Spleen (tissue), 13 donors: ENCODE results near the gene CCL3. TPM values are rescaled to one million over a fixed set of nuclear protein-coding genes. Genes with fewer than 3 reads are reported as not detected.

Experiments used
- DNase-seq: peaks from one replicate; pipeline ENCODE4 v3.0.0-alpha.2; 2020
- H3K27ac ChIP-seq, 8 donors: fragments of 200-600 bp; sonication (generic) in 7 of 8; 1 replicate in 4 of 8; 2 replicates in 4 of 8; pipeline versions ENCODE4 v1.5.0 to v1.8.0; 2016 to 2021; ENCODE audit warnings: inconsistent platforms in 4 of 8, mild to moderate bottlenecking in 4 of 8, moderate library complexity in 1 of 8
- H3K27me3 ChIP-seq, 7 donors: fragments of 200-600 bp; sonication (generic) in 6 of 7; replicated peaks in 1 of 7; 1 replicate in 4 of 7; 2 replicates in 3 of 7; pipeline versions ENCODE4 v1.5.0 to v1.8.0; 2016 to 2021; ENCODE audit warnings: inconsistent platforms in 3 of 7, mild to moderate bottlenecking in 1 of 7
- H3K36me3 ChIP-seq, 6 donors: fragments of 200-600 bp; sonication (generic) in 5 of 6; 1 replicate in 4 of 6; 2 replicates in 2 of 6; pipeline versions ENCODE4 v1.5.0 to v1.8.0; 2016 to 2021; ENCODE audit warnings: inconsistent platforms in 2 of 6
- H3K4me1 ChIP-seq, 6 donors: fragments of 200-600 bp; sonication (generic) in 5 of 6; 1 replicate in 3 of 6; 2 replicates in 3 of 6; pipeline versions ENCODE4 v1.5.0 to v1.8.0; 2016 to 2021; ENCODE audit warnings: inconsistent platforms in 3 of 6
- H3K4me3 ChIP-seq, 8 donors: fragments of 200-600 bp; sonication (generic) in 7 of 8; 1 replicate in 4 of 8; 2 replicates in 4 of 8; pipeline versions ENCODE4 v1.5.0 to v1.8.0; 2016 to 2021; ENCODE audit warnings: inconsistent platforms in 4 of 8, mild to moderate bottlenecking in 4 of 8, moderate library complexity in 2 of 8
- H3K9me3 ChIP-seq, 8 donors: fragments of 200-600 bp; sonication (generic) in 7 of 8; 1 replicate in 4 of 8; 2 replicates in 4 of 8; pipeline versions ENCODE4 v1.5.0 to v1.8.0; 2016 to 2021; ENCODE audit warnings: inconsistent platforms in 4 of 8
- CTCF ChIP-seq, 11 experiments: fragments of 200-600 bp in 7 of 11; fragments of 450-650 bp in 4 of 11; sonication (generic) in 4 of 11; IDR thresholded peaks in 8 of 11; conservative IDR thresholded peaks in 3 of 11; 1 replicate in 7 of 11; 2 replicates in 4 of 11; pipeline versions ENCODE4 v1.4.0 to v1.8.0; 2016 to 2021; ENCODE audit warnings: antibody characterized with exemption in 11 of 11, inconsistent platforms in 4 of 11, mild to moderate bottlenecking in 1 of 11
- POLR2A ChIP-seq, 3 donors: fragments of 450-650 bp; IDR thresholded peaks; one replicate each; pipeline ENCODE4 v1.5.1; 2017; ENCODE audit warnings: antibody characterized with exemption in 3 of 3, mild to moderate bottlenecking in 1 of 3
- POLR2AphosphoS5 ChIP-seq, 3 donors: sonication (generic); formaldehyde crosslinking; IDR thresholded peaks; one replicate each; pipeline ENCODE4 v1.5.1; 2017; ENCODE audit warnings: antibody characterized with exemption in 3 of 3
- WGBS, 5 donors: extraction: QIAGEN DNeasy Blood & Tissue Kit in 3 of 5; methylation state at CpG; one replicate each; pipeline versions ENCODE4 v1.1.5 to v1.1.7; 2013 to 2018; 5-methylcytosine and 5-hydroxymethylcytosine counted together
- intact Hi-C: fragments of 100-400 bp; cut with DNase I; formaldehyde crosslinking; loops from one replicate; pipeline ENCODE4 v1.15.0; 2023; ENCODE audit warnings: low total_unique reads
- long read RNA-seq, 2 donors: transcript quantifications; one replicate each; lab custom pipeline, GENCODE V29; 2026
- polyA plus RNA-seq, 3 donors: library from polyadenylated mRNA; stranded (reverse); fragments of 200-250 nt; gene quantifications; one replicate each; pipeline ENCODE4 v1.2.1, GENCODE V29; 2013
- total RNA-seq, 7 donors: library from RNA; depleted of rRNA in 3 of 7; stranded (reverse); fragments of >200 nt in 3 of 7; fragmentation: NEBNext Ultra II Directional in 4 of 7; extraction: Animal tissue kit (Norgen Biotek cat#: 25700) in 4 of 7; gene quantifications; one replicate each; pipeline versions ENCODE4 v1.1.0 to v1.2.1, GENCODE V29; 2016 to 2021
- donor health status: healthy with polysubstance abuse.
- donor health status: DM: no; HTN: no; CAD: no; lungs with moderate emphysema.
- donor health status: DM: no; HTN: no; CAD: no.
- donor health status: Bipolar disorder and iron deficiency.
- donor health status: healthy.
- donor health status: DM: no; HTN: no; CAD: no.
- donor health status: DM: yes; HTN: yes; CAD: no.

Gene CCL3
- 10 to 100 TPM; 10.7 to 85.9 (median 23.3) TPM for total RNA-seq
- polyA plus RNA-seq, result 10 to 100 TPM; 11.7 to 41.5 (median 17.6) TPM
- long read RNA-seq, donor 1, transcript CCL3-204 (3 exons, 778 nt), result major isoform, 26 of 27 reads
- long read RNA-seq, donor 1, partial matches to known transcripts, result 0 of 27 reads
- long read RNA-seq, donor 1, other reads (novel, unspliced or antisense), result 0 of 27 reads
- long read RNA-seq, donor 2, transcript CCL3-204 (3 exons, 778 nt), result major isoform, 15 of 17 reads
- long read RNA-seq, donor 2, partial matches to known transcripts, result 0 of 17 reads
- long read RNA-seq, donor 2, other reads (novel, unspliced or antisense), result 0 of 17 reads

DNA sequence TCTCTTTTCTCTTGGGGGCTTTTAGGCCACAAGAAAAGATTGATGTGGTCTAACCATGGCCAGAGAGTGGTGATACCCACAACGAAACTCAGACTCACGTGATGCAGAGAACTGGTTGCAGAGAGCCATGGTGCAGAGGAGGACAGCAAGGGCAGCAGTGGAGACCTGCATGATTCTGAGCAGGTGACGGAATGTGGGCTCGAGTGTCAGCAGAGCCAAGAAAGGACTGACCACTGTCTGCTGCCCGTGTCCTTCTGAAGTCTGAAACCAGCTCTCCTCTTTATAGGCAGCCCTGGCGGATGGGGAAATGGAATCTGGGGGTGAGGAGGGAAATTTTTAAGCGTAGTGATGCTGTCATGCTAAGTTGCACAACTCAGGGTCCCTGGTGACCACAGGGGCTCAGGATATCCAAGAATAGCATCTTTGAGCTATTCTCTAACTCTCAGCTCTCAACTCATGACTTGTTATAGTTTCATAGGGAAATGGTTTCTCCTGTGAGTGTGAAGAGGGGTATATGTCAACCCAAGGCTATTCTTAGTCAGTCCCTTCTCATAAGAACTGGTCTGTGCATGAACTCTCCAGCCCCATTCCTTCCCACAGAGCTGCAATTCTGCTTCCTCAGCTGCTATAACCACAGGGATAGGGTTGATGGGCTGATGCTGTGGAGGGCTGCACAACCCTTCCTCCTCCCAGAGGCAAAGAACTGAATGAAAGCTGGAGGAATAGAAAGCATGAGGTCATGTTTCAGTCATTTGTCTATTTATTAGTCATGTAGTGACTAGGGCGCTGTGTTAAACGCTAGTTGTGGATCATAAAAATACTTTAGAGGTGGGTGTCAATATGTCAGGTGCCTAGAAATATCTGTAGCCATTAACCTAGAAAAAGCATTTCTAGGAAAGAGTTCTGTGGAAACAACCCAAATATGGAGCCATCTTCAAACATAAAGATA, at the start of gene CCL3:
TSS of gene CCL3 (minus strand) at position 256 of the 949 bp plus-strand sequence. CDS start at position 171, 85 bp downstream.
- Histone ChIP-seq H3K27ac (peak within 1 kb of the TSS in 7 of 8 donors; percentile 51 to 89 (median 73)), H3K36me3 (no peaks in the 10 kb centered on the region), H3K4me1 (peaks cover 10 to 88% (median 51%) of the 10 kb centered on the region in 6 donors), H3K4me3 (peak within 1 kb of the TSS in 4 of 8 donors; percentile 15 to 59 (median 26)), H3K9me3 (no peaks in the 10 kb centered on the region), H3K27me3 (no peaks in the 10 kb centered on the region)
- peak; percentile 78 for DNase-seq
- intact Hi-C loops, result no loop called here
- 25 to 47% (median 37%) methylated on average over 9 of the region's 9 CpGs for WGBS, 5 donors
- peak in 2 of 3 donors; percentile 71 to 83 for TF ChIP-seq POLR2AphosphoS5 (IDR thresholded peaks at IDR 0.05)
- TF ChIP-seq CTCF (IDR thresholded peaks at IDR 0.05 in 8 of 11, conservative IDR thresholded peaks at IDR 0.05 in 3 of 11), result no peak
- TF ChIP-seq POLR2A (IDR thresholded peaks at IDR 0.05), result peak in 2 of 3 donors; percentile 14 to 34

DNA sequence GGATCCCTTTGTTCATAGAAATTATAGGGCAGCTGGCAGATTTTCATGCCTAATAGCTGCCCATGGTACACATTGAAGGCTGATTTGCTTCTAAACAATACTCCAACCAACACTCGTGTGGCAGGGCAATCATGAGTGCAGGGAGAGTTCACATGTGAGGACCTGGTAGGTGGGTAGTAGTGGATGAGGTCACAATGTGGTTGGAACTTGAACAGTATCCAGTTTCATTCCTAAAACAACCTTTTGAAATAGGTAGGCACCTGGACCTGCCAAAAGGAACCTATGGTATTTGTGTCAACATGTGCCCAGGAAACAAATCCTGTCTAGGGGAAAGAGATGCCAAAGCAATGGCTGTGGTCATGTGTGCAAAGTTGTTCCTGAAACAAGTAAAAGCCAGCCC, 46.5 kb upstream of the CCL3 start:
- TF ChIP-seq POLR2A (IDR thresholded peaks at IDR 0.05) (no peak), CTCF (IDR thresholded peaks at IDR 0.05 in 8 of 11, conservative IDR thresholded peaks at IDR 0.05 in 3 of 11) (no peak), POLR2AphosphoS5 (IDR thresholded peaks at IDR 0.05) (no peak)

GRCh38 chr17:36136036-36136435, 46.1 kb upstream of the CCL3 start:
- Histone ChIP-seq H3K4me3 (no peak overlapping the region), H3K27ac (peak overlapping the region in 3 of 8 donors; percentile 12 to 39 (median 28)), H3K36me3 (no peaks in the 10 kb centered on the region), H3K4me1 (peaks cover 25 to 62% (median 47%) of the 10 kb centered on the region in 6 donors), H3K9me3 (no peaks in the 10 kb centered on the region), H3K27me3 (no peaks in the 10 kb centered on the region)
- intact Hi-C loops, result no loop called here
- DNase-seq, result no peak
- 50 to 94% (median 65%) methylated on average over 1 of the region's 1 CpG for WGBS, 5 donors
- TF ChIP-seq POLR2AphosphoS5 (IDR thresholded peaks at IDR 0.05) (no peak), POLR2A (IDR thresholded peaks at IDR 0.05) (no peak), CTCF (IDR thresholded peaks at IDR 0.05 in 8 of 11, conservative IDR thresholded peaks at IDR 0.05 in 3 of 11) (no peak)

More for the DNA sequence above, 46.5 kb upstream of the CCL3 start:
- intact Hi-C loops, result no loop called here
- Histone ChIP-seq H3K4me3 (no peak overlapping the region), H3K36me3 (no peaks in the 10 kb centered on the region), H3K27ac (peak overlapping the region in 1 of 8 donors; percentile 28), H3K9me3 (no peaks in the 10 kb centered on the region), H3K4me1 (peaks cover 25 to 58% (median 44%) of the 10 kb centered on the region in 6 donors), H3K27me3 (no peaks in the 10 kb centered on the region)
- 75 to 94% (median 85%) methylated on average over 1 of the region's 1 CpG for whole genome bisulfite sequencing, 5 donors
- DNase-seq, result no peak
